ENCODE measurements around the gene C1orf159.
"Not testable (repeated sequence)": the region's sequence is repeated elsewhere in the genome, so short reads cannot be mapped to it uniquely, and the experiment has no call there.

GRCh38 chr1:1065940-1066304 is 50.0 kb downstream of the C1orf159 start:
- TF ChIP-seq CTCF, EZH2 (IDR thresholded peaks at IDR 0.05): not testable (repeated sequence)

Data from neural progenitor cell (in vitro differentiated cells).